OCI-LY7 (cell line): ENCODE results near the gene LDHB. TPM values are rescaled to one million over a fixed set of nuclear protein-coding genes. Genes with fewer than 3 reads are reported as not detected.
"Not testable (repeated sequence)": the region's sequence is repeated elsewhere in the genome, so short reads cannot be mapped to it uniquely, and the experiment has no call there.

ENCODE experiments used
- BruUV-seq: library from RNA; stranded (reverse); fragments of 400-500 nt; replicated peaks from 2 replicates; lab custom pipeline; 2021; lab: Mats Ljungman, UMichigan
- CTCF ChIA-PET: fragments of 300-600 bp; sonication (Branson Sonifier 250); formaldehyde crosslinking; loops from one replicate; lab custom pipeline; 2022; ENCODE audit warnings: antibody characterized with exemption; ENCODE audit not compliant: unreplicated experiment; lab: Charles Lee
- POLR2A ChIA-PET: fragments of 300-600 bp; sonication (Branson Sonifier 250); formaldehyde crosslinking; loops from one replicate; lab custom pipeline; 2022; ENCODE audit warnings: antibody characterized with exemption; lab: Charles Lee
- DNase-seq: peaks from one replicate; pipeline ENCODE4 v3.0.0-alpha.2; 2015; ENCODE audit warnings: low spot score
- H2AFZ ChIP-seq: fragments of 200-600 bp; sonication (generic), shearing (Covaris generic); 2 replicates; pipeline ENCODE4 v1.6.1; 2014; ENCODE audit warnings: mild to moderate bottlenecking, antibody characterized with exemption, low read length, moderate library complexity
- H3K27ac ChIP-seq: fragments of 200-600 bp; sonication (generic); 2 replicates; pipeline ENCODE4 v1.5.1; 2014; ENCODE audit warnings: mixed run types, low read depth, mild to moderate bottlenecking, moderate library complexity, low read length, inconsistent platforms; ENCODE audit not compliant: poor library complexity, severe bottlenecking
- H3K36me3 ChIP-seq: fragments of 200-600 bp; sonication (generic); 2 replicates; pipeline ENCODE4 v1.6.1; 2014; ENCODE audit warnings: mild to moderate bottlenecking, antibody characterized with exemption, low read length, moderate library complexity, mixed read lengths; ENCODE audit not compliant: insufficient read depth
- H3K4me1 ChIP-seq: fragments of 200-600 bp; sonication (generic); 2 replicates; pipeline ENCODE4 v1.5.1; 2014; ENCODE audit warnings: mild to moderate bottlenecking, low read length; ENCODE audit not compliant: insufficient read depth, poor library complexity, severe bottlenecking
- H3K4me2 ChIP-seq: fragments of 200-600 bp; sonication (generic); 2 replicates; pipeline ENCODE4 v1.6.1; 2014; ENCODE audit warnings: mild to moderate bottlenecking, low read length
- H3K4me3 ChIP-seq: fragments of 200-600 bp; sonication (generic); 2 replicates; pipeline ENCODE4 v1.5.1; 2014; ENCODE audit warnings: mild to moderate bottlenecking, low read depth, low read length; ENCODE audit not compliant: poor library complexity, severe bottlenecking
- H3K79me2 ChIP-seq: fragments of 200-600 bp; sonication (generic); 2 replicates; pipeline ENCODE4 v1.6.1; 2016; ENCODE audit warnings: low read depth, mild to moderate bottlenecking, low read length, moderate library complexity, mixed read lengths; ENCODE audit not compliant: insufficient read depth
- H3K9me2 ChIP-seq: fragments of 200-600 bp; sonication (generic); 2 replicates; pipeline ENCODE4 v1.6.1; 2016; ENCODE audit warnings: mild to moderate bottlenecking, low read length, mixed read lengths; ENCODE audit not compliant: insufficient read depth
- H3K9me3 ChIP-seq: fragments of 200-600 bp; sonication (generic); 2 replicates; pipeline ENCODE4 v1.6.1; 2014; ENCODE audit warnings: mild to moderate bottlenecking, mixed run types, low read length, mixed read lengths
- H4K20me1 ChIP-seq: fragments of 200-600 bp; sonication (generic); 2 replicates; pipeline ENCODE4 v1.6.1; 2014; ENCODE audit warnings: mild to moderate bottlenecking, antibody characterized with exemption, low read length, moderate library complexity, mixed read lengths; ENCODE audit not compliant: insufficient read depth
- CTCF ChIP-seq: fragments of 200-600 bp; sonication (generic); conservative IDR thresholded peaks from 2 replicates; pipeline ENCODE4 v1.5.1; 2014; ENCODE audit warnings: mild to moderate bottlenecking, antibody characterized with exemption, low read length, moderate library complexity, mixed read lengths
- EZH2phosphoT487 ChIP-seq: fragments of 200-600 bp; sonication (generic); IDR thresholded peaks from 2 replicates; pipeline ENCODE4 v1.6.1; 2018; ENCODE audit warnings: low read depth, borderline replicate concordance, mild to moderate bottlenecking, mixed run types, antibody characterized with exemption, low read length, moderate library complexity, mixed read lengths
- intact Hi-C: fragments of 100-400 bp; cut with micrococcal nuclease; formaldehyde crosslinking; loops from one replicate; pipeline ENCODE4 v1.10.0; 2022; ENCODE audit not compliant: unreplicated experiment
- total RNA-seq, 2 experiments: library from RNA; depleted of rRNA in 1 of 2; stranded (reverse); fragments of >200 nt in 1 of 2; shearing (Covaris generic) in 1 of 2; gene quantifications; 2 replicates each; pipeline ENCODE4 v1.2.3, GENCODE V29; 2014 to 2022

The LDHB gene
- total RNA-seq, 2 experiments from 2014 or later: 551 to 999 TPM

- CTCF ChIA-PET: no interaction called here
- H3K27ac ChIP-seq: no peak overlapping the region
- no peak overlapping the region for H2AFZ ChIP-seq
- TF ChIP-seq EZH2phosphoT487 (no peak), CTCF (no peak)
- POLR2A ChIA-PET: interaction anchor here (0.6 to 0.8 kb wide), 2 partner anchors 18 to 23 kb away, joined by 3 read pairs; partner anchors contain the start of gene LDHB
- no peak overlapping the region for H3K4me3 ChIP-seq
- DNase-seq: no peak
- no peaks in the 10 kb centered on the region for H3K4me1 ChIP-seq
- no peaks in the 10 kb centered on the region for H3K9me3 ChIP-seq
- intact Hi-C loops: no loop called here
- no peaks in the 10 kb centered on the region for H3K79me2 ChIP-seq
- no peaks in the 10 kb centered on the region for H4K20me1 ChIP-seq
- BruUV-seq: no TSS peak
- no peaks in the 10 kb centered on the region for H3K36me3 ChIP-seq
- H3K4me2 ChIP-seq: no peak overlapping the region
- H3K9me2 ChIP-seq: no peaks in the 10 kb centered on the region
Measured at GRCh38 chr12:21675641-21676040, 18.0 kb upstream of the LDHB start.

- Histone ChIP-seq H2AFZ (no peak overlapping the region), H3K27ac (no peak overlapping the region)
Measured at GRCh38 chr12:21675096-21675495, 17.5 kb upstream of the LDHB start.

GRCh38 chr12:21673830-21674552 is 16.3 kb upstream of the LDHB start:
- H3K4me2 ChIP-seq, H4K20me1 ChIP-seq, H3K4me3 ChIP-seq, H3K27ac ChIP-seq, DNase-seq, H3K9me3 ChIP-seq, H3K4me1 ChIP-seq, intact Hi-C loops, BruUV-seq, H3K9me2 ChIP-seq, H3K36me3 ChIP-seq, H2AFZ ChIP-seq, CTCF ChIA-PET, H3K79me2 ChIP-seq: not testable (repeated sequence)
- POLR2A ChIA-PET: interaction anchor here (1.3 kb wide), 1 partner anchor 22 kb away, joined by 4 read pairs; no protein-coding TSS in a partner anchor

More at GRCh38 chr12:21675096-21675495, 17.5 kb upstream of the LDHB start:
- H3K9me3 ChIP-seq: no peaks in the 10 kb centered on the region
- no TSS peak for BruUV-seq
- ChIA-PET POLR2A (no interaction called here), CTCF (no interaction called here)
- no peaks in the 10 kb centered on the region for H3K79me2 ChIP-seq
- TF ChIP-seq EZH2phosphoT487 (no peak), CTCF (no peak)
- H3K36me3 ChIP-seq: no peaks in the 10 kb centered on the region
- H4K20me1 ChIP-seq: no peaks in the 10 kb centered on the region
- no peaks in the 10 kb centered on the region for H3K4me1 ChIP-seq
- H3K9me2 ChIP-seq: no peaks in the 10 kb centered on the region
- H3K4me2 ChIP-seq: no peak overlapping the region
- intact Hi-C loops: no loop called here
- DNase-seq: no peak
- H3K4me3 ChIP-seq: no peak overlapping the region
